NCI-H460 (cell line): ENCODE data around the gene BIRC2. TPM values are rescaled to one million over a fixed set of nuclear protein-coding genes. Genes with fewer than 3 reads are reported as not detected.
"Not testable (repeated sequence)": the region's sequence is repeated elsewhere in the genome, so short reads cannot be mapped to it uniquely, and the experiment has no call there.

Experiments used
- DNase-seq: peaks from one replicate; pipeline ENCODE4 v3.0.0-alpha.2; 2016; ENCODE audit warnings: low read depth; ENCODE audit errors: extremely low read depth
- total RNA-seq: library from RNA; depleted of rRNA; stranded (reverse); fragments of >200 nt; shearing (Covaris generic); gene quantifications from 2 replicates; pipeline ENCODE4 v1.2.3, GENCODE V29; 2014

The BIRC2 gene
- total RNA-seq, 1 experiment from 2014 or later, result 51.9 TPM

- no peak for DNase-seq
Observed at GRCh38 chr11:102322560-102322959, 24.5 kb upstream of the BIRC2 start.

- no peak for DNase-seq
Observed at GRCh38 chr11:102323542-102324251, 23.3 kb upstream of the BIRC2 start.

- DNase-seq, result no peak
Observed at GRCh38 chr11:102325088-102325487, 21.9 kb upstream of the BIRC2 start.

GRCh38 chr11:102328748-102329147 lies 18.3 kb upstream of the BIRC2 start:
- DNase-seq, result no peak

- no peak for DNase-seq
Observed at GRCh38 chr11:102330231-102330630, 16.8 kb upstream of the BIRC2 start.

GRCh38 chr11:102331341-102331740 lies 15.7 kb upstream of the BIRC2 start:
- DNase-seq, result no peak

- no peak for DNase-seq
Observed at GRCh38 chr11:102332611-102332994, 14.4 kb upstream of the BIRC2 start.

GRCh38 chr11:102338479-102339010 lies 8.5 kb upstream of the BIRC2 start:
- no peak for DNase-seq

GRCh38 chr11:102341311-102341710 lies 5.7 kb upstream of the BIRC2 start:
- not testable (repeated sequence) for DNase-seq

- peak; percentile 68 for DNase-seq
Observed at GRCh38 chr11:102341844-102342318, 5.1 kb upstream of the BIRC2 start.

- DNase-seq, result no peak
Observed at GRCh38 chr11:102343809-102344208, 3.2 kb upstream of the BIRC2 start.

GRCh38 chr11:102345904-102346303 lies 1.1 kb upstream of the BIRC2 start:
- DNase-seq, result peak; percentile 47

GRCh38 chr11:102346456-102346747 lies 612 bp upstream of the BIRC2 start:
- no peak for DNase-seq

GRCh38 chr11:102347462-102348370 lies 702 bp downstream of the BIRC2 start:
- DNase-seq, result no peak

- no peak for DNase-seq
Observed at GRCh38 chr11:102357116-102357515, 10.1 kb downstream of the BIRC2 start.

GRCh38 chr11:102359372-102359771 lies 12.4 kb downstream of the BIRC2 start:
- DNase-seq, result no peak

GRCh38 chr11:102360681-102361080 lies 13.7 kb downstream of the BIRC2 start:
- no peak for DNase-seq

GRCh38 chr11:102361086-102362031 lies 14.3 kb downstream of the BIRC2 start:
- DNase-seq, result no peak

GRCh38 chr11:102364991-102365390 lies 18.0 kb downstream of the BIRC2 start:
- no peak for DNase-seq

GRCh38 chr11:102367364-102367763 lies 20.4 kb downstream of the BIRC2 start:
- no peak for DNase-seq

- DNase-seq, result no peak
Observed at GRCh38 chr11:102368472-102368871, 21.5 kb downstream of the BIRC2 start.
